OCI-M1 (cell line): ENCODE measurements around the gene ZNF343.

Experiments used
- DNase-seq: peaks from one replicate; lab custom pipeline; 2025; lab: John Stamatoyannopoulos, UW

ZNF343 gene

DNA sequence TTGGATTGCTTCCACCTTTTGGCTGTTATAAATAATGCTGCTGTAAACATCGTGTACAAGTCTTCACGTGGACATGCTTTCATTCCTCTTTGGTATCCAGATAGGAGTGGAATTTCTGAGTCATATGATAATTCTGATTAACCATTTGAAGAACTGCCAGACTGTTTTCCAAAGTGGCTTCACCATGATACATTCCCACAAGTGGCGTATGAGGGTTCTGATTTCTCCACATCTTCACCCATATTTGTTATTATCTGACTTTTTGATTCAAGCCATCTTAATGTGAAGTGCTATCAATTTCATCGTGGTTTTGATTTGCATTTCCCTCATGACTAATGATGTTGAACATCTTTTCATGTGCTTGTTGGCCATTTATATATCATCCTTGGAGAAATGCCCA lies 35.2 kb downstream of the ZNF343 start:
- DNase-seq, result no peak

DNA sequence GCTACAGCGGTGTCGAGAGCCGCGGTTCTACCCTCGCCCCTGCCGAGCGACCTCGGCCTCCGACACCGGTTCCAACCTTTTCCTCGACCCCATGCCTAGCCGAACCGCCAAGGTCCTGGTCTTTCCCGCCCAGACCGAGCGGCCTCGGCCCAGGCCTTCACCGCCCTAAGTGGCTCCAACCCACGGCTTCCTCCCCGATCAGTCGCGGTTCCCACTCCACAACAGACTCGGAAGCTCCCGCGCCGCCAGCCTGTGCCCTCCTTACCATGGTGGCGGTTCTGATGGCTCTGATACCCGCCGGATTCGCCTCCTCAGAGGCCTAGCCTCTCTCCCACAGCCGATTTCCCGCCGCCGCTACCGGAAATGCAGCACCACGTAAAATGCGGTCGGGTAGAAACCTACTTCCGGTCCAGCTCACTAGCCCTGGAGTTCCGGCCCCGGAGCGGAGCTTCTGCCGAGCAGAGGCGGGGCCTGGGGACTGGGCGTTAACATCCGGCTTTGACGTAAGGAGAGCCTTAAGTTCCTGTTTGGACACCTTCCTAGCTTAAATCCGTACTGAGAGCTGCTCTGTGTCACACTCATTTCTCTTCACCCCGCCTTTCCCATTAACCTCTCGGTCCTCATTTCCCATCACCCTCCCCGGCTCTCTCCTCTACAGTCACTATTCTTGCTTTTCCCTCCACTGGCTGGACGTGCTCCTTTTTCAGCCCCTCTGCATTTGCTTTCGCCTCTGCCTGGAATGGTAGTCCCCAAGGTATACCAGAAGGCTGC lies 38.1 kb downstream of the ZNF343 start, which contains the start of gene SNRPB:
SNRPB (minus strand) TSS at position 367 of the 771 bp plus-strand sequence; CDS start at position 268, 99 bp downstream.
- DNase-seq, result peak; percentile 100

DNA sequence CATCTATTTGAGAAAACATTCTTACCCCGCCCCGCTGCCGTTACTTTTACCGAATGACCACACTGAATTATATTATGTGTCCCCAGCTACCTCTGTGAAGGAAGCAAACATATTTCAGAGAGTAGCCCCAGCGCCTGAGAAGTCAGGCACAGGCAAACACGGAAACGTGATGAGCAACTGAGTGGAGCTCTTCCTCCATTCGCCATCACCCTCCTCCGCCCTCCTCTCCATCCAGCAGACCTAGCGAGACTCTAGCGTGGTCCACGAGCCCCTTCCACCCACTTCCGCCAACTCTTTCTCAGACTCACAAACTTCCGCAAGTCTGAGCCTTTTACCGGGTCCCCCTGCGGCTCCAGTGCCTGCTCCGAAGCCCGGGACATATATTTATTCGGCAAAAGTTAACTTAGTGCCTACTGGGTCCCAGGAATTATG lies 38.7 kb downstream of the ZNF343 start:
- DNase-seq, result peak; percentile 79

DNA sequence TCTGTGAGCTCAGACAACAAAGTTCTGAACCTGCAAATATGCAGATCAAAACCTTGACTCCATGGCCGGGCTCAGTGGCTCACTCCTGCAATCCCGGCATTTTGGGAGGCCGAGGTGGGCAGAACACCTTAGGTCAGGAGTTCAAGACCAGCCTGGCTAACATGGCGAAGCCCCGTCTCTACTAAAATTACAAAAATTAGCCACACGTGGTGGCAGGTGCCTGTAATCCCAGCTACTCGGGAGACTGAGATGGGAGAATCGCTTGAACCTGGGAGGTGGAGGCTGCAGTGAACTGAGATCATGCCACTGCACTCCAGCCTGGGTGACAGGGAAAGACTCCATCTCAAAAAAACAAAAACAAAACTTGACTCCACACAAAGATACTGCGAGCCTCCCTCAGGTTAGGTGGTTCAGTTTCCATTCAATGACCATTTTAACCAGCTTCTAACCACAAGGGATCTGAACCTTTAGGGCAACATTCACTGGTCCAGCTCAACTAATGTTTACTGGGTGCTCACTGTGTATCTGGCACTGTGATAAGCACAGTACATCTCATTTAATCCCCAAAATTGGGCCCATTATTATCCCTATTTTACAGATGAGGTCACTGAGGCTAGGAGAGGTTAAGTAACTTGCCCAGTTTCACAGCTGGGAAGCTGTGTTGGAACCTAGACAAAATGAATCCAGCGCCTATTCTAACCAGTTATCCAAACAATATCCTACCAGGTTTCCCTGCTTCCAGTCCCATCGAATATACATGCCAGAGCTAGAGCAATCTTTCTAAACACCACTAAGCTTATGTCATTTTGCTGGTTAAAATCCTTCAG lies 39.9 kb downstream of the ZNF343 start:
- no peak for DNase-seq

DNA sequence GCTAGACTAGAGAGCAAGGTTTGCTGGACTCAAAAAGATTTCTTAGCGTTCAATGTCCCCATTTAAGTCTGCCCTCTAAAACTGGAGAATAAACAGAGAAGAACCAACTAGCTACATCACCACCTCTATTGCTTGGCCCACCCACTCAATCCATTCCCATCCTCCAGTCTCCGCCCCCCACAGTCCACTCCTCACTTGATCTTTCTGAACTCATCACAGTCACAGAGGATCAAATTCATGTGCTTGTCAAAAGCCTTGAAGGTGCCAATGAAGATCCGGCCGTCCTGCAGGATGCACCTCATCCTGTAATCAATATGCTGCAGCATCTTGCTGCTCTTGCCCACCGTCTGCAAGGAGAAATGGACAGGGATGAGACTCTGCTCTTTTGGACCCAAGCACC lies 41.3 kb downstream of the ZNF343 start:
- no peak for DNase-seq

DNA sequence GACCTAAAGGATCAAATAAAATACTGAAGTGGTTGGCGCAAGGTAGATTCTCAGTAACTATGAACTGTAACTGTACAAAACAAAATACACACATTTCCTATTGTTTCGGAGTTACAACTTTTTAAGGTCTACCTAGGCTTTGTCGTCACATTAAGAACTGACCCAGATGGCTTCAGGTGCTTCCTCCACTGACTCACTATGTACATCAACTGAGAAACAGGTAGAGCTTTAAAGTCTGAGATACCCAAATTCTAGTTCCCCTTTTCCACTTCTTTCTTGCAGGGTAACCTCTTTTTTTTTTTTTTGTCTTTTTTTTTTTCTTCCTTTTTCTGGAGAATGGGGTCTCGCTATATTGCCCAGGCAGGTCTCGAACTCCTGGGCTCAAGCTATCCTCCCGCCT lies 43.6 kb downstream of the ZNF343 start:
- no peak for DNase-seq

DNA sequence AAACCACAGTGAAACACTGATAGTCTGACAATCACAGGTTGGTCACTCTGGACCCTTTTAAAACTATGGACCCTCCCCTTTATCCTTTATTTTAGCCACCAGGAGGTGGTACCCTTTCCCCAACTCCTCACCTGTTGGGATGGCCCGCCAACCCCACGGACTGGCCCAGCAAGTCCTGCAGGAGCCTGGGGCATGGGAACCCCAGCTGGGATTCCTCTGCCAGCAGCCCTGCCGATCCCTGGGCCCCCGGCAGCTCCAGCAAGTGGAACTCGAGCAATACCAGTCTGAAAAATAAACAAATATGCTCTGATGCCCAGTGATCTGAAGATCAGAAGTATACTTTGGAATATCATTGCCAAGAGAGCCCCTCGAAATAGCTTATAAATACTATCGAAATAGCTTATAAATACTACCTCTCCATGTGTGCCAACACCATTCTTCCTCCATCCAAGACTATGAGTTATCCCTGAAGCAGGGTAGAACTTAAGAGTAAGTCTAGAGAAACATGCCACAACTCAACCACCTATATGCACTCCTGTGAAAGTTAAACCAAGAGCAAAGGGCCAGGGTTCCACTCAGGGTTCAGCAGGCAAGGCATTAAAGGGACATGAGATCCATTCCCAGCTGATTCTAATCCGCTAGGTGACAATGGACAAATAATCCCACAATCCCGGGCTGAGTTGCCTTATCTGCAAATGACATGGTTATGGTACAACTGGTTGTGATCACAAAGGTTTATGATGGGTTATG lies 44.9 kb downstream of the ZNF343 start:
- DNase-seq, result no peak

DNA sequence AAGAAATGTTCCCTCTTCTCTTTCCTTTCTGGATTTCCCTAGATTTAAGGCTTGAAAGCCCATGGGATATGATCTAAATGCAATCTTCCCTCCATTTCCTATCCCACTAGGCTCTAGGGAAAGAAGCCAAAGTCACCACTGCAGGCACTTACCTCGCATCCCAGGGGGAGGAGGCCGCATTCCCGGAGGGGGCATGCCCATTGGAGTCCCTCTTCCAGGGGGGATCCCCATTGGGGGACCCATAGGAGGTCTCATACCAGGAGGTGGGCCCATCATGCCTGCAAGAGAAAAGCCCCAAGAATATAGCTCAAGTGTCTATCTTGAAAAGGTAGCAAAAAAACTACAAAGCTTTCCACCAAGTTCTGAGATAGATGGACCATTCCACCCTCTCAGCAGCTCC lies 46.2 kb downstream of the ZNF343 start:
- DNase-seq, result no peak

DNA sequence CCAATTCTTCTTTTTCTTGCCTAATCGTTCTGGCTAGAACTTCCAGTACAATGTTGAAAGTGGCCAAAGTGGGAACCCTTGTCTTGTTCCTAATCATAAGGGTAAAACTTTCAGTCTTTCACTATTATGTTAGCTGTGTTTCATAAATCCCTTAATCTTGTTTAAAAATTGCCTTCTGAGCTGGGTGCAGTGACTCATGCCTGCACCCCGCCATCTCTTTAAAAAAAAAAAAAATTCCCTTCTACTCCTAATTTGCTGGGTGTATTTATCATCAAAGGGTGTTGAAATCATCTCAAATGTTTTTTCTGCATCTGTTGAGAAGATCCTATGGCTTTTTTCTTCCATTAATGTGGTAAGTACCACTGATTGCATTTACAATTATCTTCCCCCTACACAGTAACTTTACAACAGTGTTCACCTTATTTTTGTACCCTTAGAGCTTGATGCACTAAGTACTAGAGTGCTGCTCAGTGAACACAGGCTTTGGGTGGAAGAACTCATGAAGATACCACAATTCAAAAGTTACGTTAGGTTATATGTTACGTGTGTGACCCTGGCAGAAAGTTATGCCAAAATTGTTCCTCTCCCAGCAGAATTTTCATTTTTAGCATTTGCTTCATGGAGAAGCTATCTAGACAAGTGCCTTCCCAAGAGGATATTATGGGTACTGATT lies 47.8 kb downstream of the ZNF343 start:
- DNase-seq, result no peak

DNA sequence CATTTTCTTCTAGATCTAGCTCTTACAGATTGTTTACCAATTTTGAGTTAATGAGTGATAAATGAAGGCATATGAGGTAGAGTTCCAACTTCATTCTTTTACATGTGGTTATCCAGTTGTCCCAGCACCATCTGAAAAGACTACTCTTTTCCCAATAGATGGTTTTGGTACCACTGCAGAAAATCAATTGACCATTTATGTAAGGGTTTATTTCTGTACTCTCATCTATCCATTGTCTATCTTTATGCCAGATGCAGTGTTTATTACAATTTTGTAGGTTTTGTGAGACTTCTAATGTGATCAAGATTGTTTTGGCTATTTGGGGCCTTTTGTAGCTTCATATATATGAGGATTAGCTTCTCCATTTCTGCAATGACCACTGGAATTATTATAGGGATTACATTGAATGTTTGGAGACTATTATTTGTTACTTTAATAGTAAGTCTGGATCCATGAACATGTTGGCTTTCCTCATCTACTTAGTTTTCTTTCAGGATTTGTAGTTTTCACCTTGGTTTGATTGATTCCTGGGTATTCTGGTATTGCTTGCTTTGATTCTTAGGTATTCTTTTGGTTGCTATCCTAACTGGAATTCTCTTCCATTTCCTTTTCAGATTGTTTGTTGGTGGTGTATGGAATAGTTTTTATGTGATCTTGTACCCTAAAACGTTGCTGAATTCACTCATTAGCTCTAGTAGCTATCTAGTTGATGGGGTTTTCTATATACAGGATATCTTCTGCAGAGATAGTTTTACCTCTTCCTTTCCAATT lies 48.5 kb downstream of the ZNF343 start:
- DNase-seq, result no peak

DNA sequence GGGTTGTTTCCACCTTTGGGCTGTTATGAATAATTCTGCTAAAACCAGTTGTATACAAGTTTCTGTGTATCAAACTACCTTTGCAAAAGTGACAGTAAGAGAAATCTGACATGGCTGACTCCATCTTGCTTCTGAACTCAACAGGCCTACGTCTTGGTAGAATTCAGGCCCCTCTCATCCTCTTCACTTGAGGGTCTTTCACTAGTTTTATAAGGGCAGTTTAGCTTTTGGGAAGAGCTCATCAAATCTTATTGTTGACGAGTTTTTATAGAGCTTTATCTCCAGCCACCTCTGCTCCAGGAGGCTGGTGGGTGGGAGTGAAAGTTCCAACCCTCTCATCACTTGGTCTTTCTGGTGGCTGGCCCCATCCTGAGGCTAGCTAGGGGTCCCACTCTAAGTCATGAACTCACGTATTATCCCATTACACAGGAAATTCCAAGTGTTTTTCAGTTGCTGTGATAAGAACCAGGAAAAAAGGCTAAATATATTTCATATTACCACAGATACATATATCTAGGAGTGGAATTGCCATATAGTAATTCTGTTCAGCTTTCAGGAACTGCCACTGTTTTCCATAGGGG lies 49.7 kb downstream of the ZNF343 start:
- no peak for DNase-seq

DNA sequence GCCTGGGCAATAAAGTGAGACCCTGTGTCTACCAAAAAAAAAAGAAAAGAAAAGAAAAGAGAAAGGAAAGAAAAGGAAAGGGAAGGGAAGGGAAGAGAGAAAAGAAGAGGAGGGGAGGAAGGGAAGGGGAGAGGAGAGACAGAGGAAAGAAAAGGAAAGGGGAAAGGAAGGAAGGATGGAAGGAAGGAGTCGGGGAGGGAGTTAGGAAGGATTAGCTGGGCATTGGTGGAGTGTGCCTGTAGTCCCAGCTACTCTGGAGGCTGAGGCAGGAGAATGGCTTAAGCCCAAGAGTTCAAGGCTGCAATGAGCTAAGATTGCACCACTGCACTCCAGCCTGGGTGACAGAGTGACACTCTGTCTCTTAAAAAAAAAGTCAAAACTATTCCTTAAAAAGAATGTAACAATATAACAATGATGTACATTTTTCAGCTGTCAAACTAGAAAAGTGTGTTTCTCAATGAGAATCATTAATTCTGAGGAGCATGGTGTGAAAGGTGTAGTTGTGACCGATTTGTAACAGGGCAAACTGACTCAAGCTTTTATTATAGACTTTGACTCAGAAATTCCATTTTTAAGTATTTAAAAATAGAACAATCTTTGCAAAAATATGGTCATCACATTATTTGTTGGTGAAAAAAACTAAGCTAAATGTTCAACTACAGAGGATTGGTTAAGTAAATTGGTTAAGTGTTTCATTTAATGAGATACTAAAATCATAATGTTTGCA lies 52.8 kb downstream of the ZNF343 start:
- DNase-seq, result no peak

DNA sequence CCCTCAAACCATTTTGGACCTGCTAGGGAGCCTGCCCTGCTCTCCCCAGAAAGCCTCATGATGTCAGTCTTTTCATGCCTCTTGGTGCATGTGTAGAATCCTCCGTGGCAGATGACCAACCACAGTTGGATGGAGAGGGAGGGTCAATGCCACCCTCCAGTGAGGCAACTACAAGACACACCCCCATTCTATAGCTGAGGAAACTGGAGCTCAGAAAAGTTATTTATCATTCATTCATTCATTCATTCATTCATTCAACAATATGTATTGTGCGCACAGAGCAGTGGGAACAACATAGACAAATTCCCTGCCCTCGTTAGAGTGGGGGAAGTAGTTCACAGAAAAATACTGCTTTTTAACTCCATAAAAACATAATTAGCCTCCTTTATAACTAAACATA lies 54.9 kb downstream of the ZNF343 start:
- no peak for DNase-seq

DNA sequence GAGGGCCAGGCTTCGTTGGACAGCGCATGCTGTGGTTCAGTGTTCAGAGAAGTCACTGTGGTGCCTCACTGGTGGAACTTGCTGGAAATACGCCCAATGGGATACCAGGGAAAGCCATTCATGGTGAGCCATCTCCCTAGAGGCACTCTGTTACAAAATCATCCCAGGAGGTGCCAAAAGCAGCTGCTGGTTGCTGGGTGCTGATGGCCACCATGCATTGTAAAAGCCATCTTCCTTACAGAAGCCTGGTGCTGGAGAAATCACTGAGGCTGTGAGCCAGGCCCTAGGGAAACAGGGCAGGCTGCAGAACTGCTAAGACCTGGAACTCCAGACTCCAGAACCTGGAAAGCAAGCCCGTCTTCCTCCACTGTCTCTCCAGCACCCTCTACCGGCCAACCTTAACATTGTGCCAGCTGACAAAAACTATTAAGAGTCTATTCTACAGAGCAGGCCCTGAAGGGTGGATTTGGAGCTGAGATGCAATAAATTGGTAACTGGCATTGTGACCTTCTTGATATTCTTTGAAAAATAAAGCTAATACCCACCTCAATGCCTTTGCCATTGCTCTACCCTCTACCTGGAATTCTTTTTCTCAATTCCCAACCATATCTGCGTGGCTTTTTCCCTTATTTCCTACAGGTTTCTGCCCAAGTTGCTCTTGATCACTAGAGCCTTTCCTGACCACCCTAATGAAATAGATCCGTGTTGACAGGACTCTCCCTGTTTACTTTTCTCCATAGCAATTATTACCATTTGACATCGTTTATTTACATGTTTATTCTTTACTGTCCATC lies 56.6 kb downstream of the ZNF343 start:
- DNase-seq, result peak; percentile 84

DNA sequence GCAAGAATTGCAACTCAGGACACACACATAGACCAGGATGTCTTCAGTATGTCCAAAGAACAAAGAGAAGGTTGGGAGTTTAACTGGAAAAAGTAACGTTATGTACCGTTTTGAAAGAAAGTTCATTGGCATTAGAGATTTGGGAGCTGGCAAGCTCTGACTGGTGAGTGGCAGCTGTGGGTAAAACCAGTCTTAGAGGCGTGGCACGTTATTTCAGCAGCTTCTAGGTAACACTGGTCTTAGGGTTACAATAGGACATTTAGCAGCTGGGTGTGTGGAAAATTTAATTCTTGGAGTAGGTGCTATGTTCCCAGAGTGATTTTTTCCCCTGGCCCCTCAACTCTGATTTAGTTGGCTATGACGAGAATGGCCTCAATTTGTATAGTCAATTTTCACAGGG lies 57.3 kb downstream of the ZNF343 start:
- no peak for DNase-seq

DNA sequence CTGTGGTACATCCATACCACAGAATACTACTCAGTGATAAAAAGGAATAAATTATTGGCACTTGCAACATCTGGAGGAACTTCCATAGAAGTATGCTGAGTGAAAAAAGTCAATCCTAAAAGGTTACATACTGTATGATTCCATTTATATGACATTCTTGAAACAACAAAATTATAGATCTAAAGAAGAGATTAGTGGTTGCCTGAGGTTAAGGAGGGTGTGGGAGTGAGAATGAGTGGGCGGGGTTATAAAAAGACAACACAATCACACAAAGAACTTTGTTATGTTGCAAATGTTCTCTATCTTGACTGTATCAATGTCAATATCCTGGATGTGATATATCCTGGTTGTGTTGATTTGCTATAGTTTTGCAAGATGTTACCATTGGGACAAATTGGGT lies 59.3 kb downstream of the ZNF343 start:
- DNase-seq, result no peak

DNA sequence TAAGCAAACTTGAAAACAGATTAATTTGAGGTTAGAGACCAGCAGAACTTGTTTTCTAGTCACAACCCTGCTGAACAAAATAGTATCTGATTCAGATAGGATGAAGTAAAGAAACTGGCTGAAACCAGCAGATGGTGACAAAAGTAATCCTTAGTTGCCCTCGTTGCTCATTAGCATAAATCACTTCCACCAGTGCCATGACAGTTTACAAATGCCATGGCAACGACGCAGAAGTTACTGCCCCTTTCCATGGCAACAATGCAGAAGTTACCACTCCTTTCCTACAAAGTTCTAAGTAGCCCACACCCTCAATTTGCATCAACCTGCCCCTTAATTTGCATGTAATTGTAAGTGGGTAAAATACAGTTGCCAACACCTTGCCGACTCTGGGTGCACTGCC lies 61.9 kb downstream of the ZNF343 start:
- DNase-seq, result peak; percentile 54
